Measurements from ENCODE around the gene FTHL17.

DNA sequence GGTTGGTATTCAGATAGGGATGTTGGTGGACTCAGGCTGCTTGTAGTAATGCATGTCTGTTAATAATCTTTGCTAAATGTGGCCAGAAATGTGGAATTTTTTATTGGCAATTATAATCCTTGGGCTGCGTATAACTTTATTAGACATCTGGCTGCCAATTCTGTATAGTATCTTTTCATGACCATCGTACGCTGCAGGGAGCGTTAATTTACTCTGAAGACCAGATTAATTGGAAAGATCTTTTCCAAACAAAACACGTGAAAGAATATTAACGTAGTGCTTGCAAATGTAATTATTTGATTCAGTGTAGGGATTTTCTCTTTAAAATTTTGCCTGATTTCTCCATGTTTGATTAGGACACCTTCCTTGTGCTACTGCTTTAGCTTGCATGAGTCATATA lies 38.8 kb upstream of the FTHL17 start:
- TF ChIP-seq ZNF138 (CRISPR knock-in tag; conservative IDR thresholded peaks at IDR 0.05): no peak
- TF ChIP-seq, protein P1, sequence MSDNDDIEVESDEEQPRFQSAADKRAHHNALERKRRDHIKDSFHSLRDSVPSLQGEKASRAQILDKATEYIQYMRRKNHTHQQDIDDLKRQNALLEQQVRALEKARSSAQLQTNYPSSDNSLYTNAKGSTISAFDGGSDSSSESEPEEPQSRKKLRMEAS (CRISPR knock-in tag; IDR thresholded peaks at IDR 0.05): no peak
- TF ChIP-seq, protein P2, sequence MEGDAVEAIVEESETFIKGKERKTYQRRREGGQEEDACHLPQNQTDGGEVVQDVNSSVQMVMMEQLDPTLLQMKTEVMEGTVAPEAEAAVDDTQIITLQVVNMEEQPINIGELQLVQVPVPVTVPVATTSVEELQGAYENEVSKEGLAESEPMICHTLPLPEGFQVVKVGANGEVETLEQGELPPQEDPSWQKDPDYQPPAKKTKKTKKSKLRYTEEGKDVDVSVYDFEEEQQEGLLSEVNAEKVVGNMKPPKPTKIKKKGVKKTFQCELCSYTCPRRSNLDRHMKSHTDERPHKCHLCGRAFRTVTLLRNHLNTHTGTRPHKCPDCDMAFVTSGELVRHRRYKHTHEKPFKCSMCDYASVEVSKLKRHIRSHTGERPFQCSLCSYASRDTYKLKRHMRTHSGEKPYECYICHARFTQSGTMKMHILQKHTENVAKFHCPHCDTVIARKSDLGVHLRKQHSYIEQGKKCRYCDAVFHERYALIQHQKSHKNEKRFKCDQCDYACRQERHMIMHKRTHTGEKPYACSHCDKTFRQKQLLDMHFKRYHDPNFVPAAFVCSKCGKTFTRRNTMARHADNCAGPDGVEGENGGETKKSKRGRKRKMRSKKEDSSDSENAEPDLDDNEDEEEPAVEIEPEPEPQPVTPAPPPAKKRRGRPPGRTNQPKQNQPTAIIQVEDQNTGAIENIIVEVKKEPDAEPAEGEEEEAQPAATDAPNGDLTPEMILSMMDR (IDR thresholded peaks at IDR 0.05): no peak
